IMR-90 (cell line): Measurements from ENCODE around the gene ARV1. TPM values are rescaled to one million over a fixed set of nuclear protein-coding genes. Genes with fewer than 3 reads are reported as not detected.

ENCODE experiments used
- ATAC-seq: fragments of 200-7000 bp; cut with Tn5 transposase; 2 replicates; pipeline ENCODE4 v1.9.1; 2020; ENCODE audit warnings: low read depth, mild to moderate bottlenecking, moderate library complexity
- BruUV-seq: library from RNA; stranded (reverse); fragments of 400-500 nt; replicated peaks from 2 replicates; lab custom pipeline; 2021; lab: Mats Ljungman, UMichigan
- CTCF ChIA-PET: fragments of 300-600 bp; formaldehyde crosslinking; extraction: SDS; loops from one replicate; lab custom pipeline; 2021; ENCODE audit warnings: antibody characterized with exemption; lab: Yijun Ruan, JAX
- POLR2A ChIA-PET: fragments of 300-600 bp; sonication (Branson Sonifier 250); formaldehyde crosslinking; loops from one replicate; lab custom pipeline; 2022; ENCODE audit warnings: antibody characterized with exemption; ENCODE audit not compliant: unreplicated experiment; lab: Charles Lee
- DNase-seq: peaks from one replicate; pipeline ENCODE4 v3.0.0; 2013
- H2AFZ ChIP-seq: replicated peaks from 2 replicates; pipeline ENCODE3; 2013; ENCODE audit warnings: low read length, mild to moderate bottlenecking; ENCODE audit not compliant: poor library complexity
- H2AK5ac ChIP-seq: 2 replicates; pipeline ENCODE4 v1.6.1; 2013; ENCODE audit warnings: low read depth, low read length, inconsistent platforms
- H2AK9ac ChIP-seq: replicated peaks from 2 replicates; pipeline ENCODE3; 2013; ENCODE audit warnings: mild to moderate bottlenecking, low read depth, low read length, moderate library complexity; ENCODE audit not compliant: poor library complexity
- H2BK120ac ChIP-seq: 2 replicates; pipeline ENCODE4 v1.6.1; 2013; ENCODE audit warnings: low read depth, low read length, inconsistent platforms
- H2BK15ac ChIP-seq: 3 replicates; pipeline ENCODE4 v1.6.1; 2013; ENCODE audit warnings: low read depth, low read length, inconsistent platforms
- H2BK20ac ChIP-seq: 2 replicates; pipeline ENCODE4 v1.6.1; 2013; ENCODE audit warnings: low read depth, mild to moderate bottlenecking, inconsistent platforms, low read length, moderate library complexity
- H2BK5ac ChIP-seq: 2 replicates; pipeline ENCODE4 v1.6.1; 2013; ENCODE audit warnings: mild to moderate bottlenecking, low read depth, low read length, inconsistent platforms; ENCODE audit not compliant: poor library complexity, severe bottlenecking
- H3K14ac ChIP-seq: replicated peaks from 2 replicates; pipeline ENCODE4 v1.6.1; 2013; ENCODE audit warnings: low read depth, low read length, inconsistent platforms
- H3K18ac ChIP-seq: 2 replicates; pipeline ENCODE4 v1.6.1; 2013; ENCODE audit warnings: low read depth, low read length, control low read depth
- H3K23ac ChIP-seq: 2 replicates; pipeline ENCODE4 v1.6.1; 2013; ENCODE audit warnings: low read depth, low read length, inconsistent platforms
- H3K27ac ChIP-seq: 2 replicates; pipeline ENCODE4 v1.5.1; 2013; ENCODE audit warnings: mild to moderate bottlenecking, control low read depth, low read length; ENCODE audit not compliant: insufficient read depth
- H3K27me3 ChIP-seq: 2 replicates; pipeline ENCODE4 v1.6.1; 2013; ENCODE audit warnings: low read length; ENCODE audit not compliant: control insufficient read depth, insufficient read depth
- H3K36me3 ChIP-seq: 2 replicates; pipeline ENCODE4 v1.6.1; 2013; ENCODE audit warnings: low read length, mixed read lengths; ENCODE audit not compliant: control insufficient read depth, insufficient read depth
- H3K4ac ChIP-seq: 2 replicates; pipeline ENCODE4 v1.6.1; 2013; ENCODE audit warnings: low read depth, low read length, inconsistent platforms
- H3K4me1 ChIP-seq: 2 replicates; pipeline ENCODE4 v1.6.1; 2013; ENCODE audit warnings: low read length, mixed read lengths; ENCODE audit not compliant: control insufficient read depth, insufficient read depth
- H3K4me2 ChIP-seq: 2 replicates; pipeline ENCODE4 v1.6.1; 2013; ENCODE audit warnings: low read depth, mild to moderate bottlenecking, control low read depth, low read length, moderate library complexity
- H3K4me3 ChIP-seq: 2 replicates; pipeline ENCODE4 v1.5.1; 2013; ENCODE audit warnings: low read depth, mild to moderate bottlenecking, control low read depth, low read length, moderate library complexity; ENCODE audit not compliant: insufficient read depth
- H3K56ac ChIP-seq: 2 replicates; pipeline ENCODE4 v1.6.1; 2013; ENCODE audit warnings: low read length, inconsistent platforms; ENCODE audit not compliant: insufficient read depth; ENCODE audit errors: extremely low read depth
- H3K79me1 ChIP-seq, 2 experiments: 2 replicates each; pipeline ENCODE4 v1.6.1; 2013; ENCODE audit warnings: low read length in 2 of 2, inconsistent platforms in 1 of 2, low read depth in 1 of 2
- H3K9ac ChIP-seq: 2 replicates; pipeline ENCODE4 v1.6.1; 2013; ENCODE audit warnings: low read depth, low read length, control low read depth
- H3K9me1 ChIP-seq: 2 replicates; pipeline ENCODE4 v1.6.1; 2013; ENCODE audit warnings: low read length, inconsistent platforms; ENCODE audit not compliant: insufficient read depth
- H3K9me3 ChIP-seq: 2 replicates; pipeline ENCODE4 v1.6.1; 2013; ENCODE audit warnings: low read length; ENCODE audit not compliant: control insufficient read depth, insufficient read depth
- H4K20me1 ChIP-seq: 2 replicates; pipeline ENCODE4 v1.6.1; 2013; ENCODE audit warnings: low read length, inconsistent platforms; ENCODE audit not compliant: insufficient read depth
- H4K5ac ChIP-seq: 2 replicates; pipeline ENCODE4 v1.6.1; 2013; ENCODE audit warnings: mild to moderate bottlenecking, low read depth, low read length, control low read depth
- H4K8ac ChIP-seq, 2 experiments: 2 replicates each; pipeline ENCODE4 v1.6.1; 2013; ENCODE audit warnings: low read depth in 2 of 2, low read length in 2 of 2, control low read depth in 1 of 2, inconsistent platforms in 1 of 2
- H4K91ac ChIP-seq: 2 replicates; pipeline ENCODE4 v1.6.1; 2013; ENCODE audit warnings: low read depth, low read length, inconsistent platforms; ENCODE audit not compliant: insufficient read depth
- CEBPB ChIP-seq: IDR thresholded peaks from 2 replicates; pipeline ENCODE4 v1.6.1; 2012; ENCODE audit warnings: low read depth, low read length, improper control_type of control experiment
- CTCF ChIP-seq: conservative IDR thresholded peaks from 2 replicates; pipeline ENCODE4 v1.5.1; 2012; ENCODE audit warnings: mild to moderate bottlenecking, low read depth, low read length, improper control_type of control experiment
- FOS ChIP-seq: fragments of 150-350 bp; IDR thresholded peaks from 2 replicates; pipeline ENCODE4 v1.6.1; 2016; ENCODE audit warnings: low read depth, low read length
- NFE2L2 ChIP-seq: fragments of 150-350 bp; IDR thresholded peaks from 2 replicates; pipeline ENCODE4 v1.6.1; 2016; ENCODE audit warnings: low read depth, mild to moderate bottlenecking, low read length
- POLR2A ChIP-seq: IDR thresholded peaks from 2 replicates; pipeline ENCODE4 v1.6.1; 2012; ENCODE audit warnings: mild to moderate bottlenecking, low read depth, low read length
- RCOR1 ChIP-seq: IDR thresholded peaks from 2 replicates; pipeline ENCODE4 v1.6.1; 2012; ENCODE audit warnings: mild to moderate bottlenecking, low read length, improper control_type of control experiment; ENCODE audit not compliant: insufficient replicate concordance
- SMC3 ChIP-seq: fragments of 150-350 bp; IDR thresholded peaks from 2 replicates; pipeline ENCODE4 v1.6.1; 2016; ENCODE audit warnings: low read depth, mild to moderate bottlenecking, antibody characterized with exemption, low read length, moderate library complexity
- USF2 ChIP-seq: fragments of 150-350 bp; IDR thresholded peaks from 2 replicates; pipeline ENCODE4 v1.6.1; 2017; ENCODE audit warnings: mild to moderate bottlenecking, antibody characterized with exemption, low read length, low read depth
- WGBS, 2 experiments: methylation state at CpG; one replicate each; pipeline versions ENCODE4 v1.1.5 to v1.1.7; 2013; ENCODE audit warnings: missing lambda C conversion rate in 2 of 2; ENCODE audit not compliant: insufficient read length in 1 of 2; ENCODE audit errors: extremely low coverage in 2 of 2; 5-methylcytosine and 5-hydroxymethylcytosine counted together
- dilution Hi-C: fragments of 300-500 bp; cut with HindIII; formaldehyde crosslinking; loops from one replicate; pipeline ENCODE4 v1.14.3; 2018; ENCODE audit warnings: low sequenced_read_pairs; ENCODE audit not compliant: unreplicated experiment
- in situ Hi-C: fragments of 300-500 bp; cut with MboI; formaldehyde crosslinking; loops from 3 replicates; pipeline ENCODE4 v1.14.3; 2019; ENCODE audit warnings: low sequenced_read_pairs, inconsistent platforms, mixed read lengths
- intact Hi-C: fragments of 100-400 bp; cut with micrococcal nuclease; formaldehyde crosslinking; loops from 2 replicates; pipeline ENCODE4 v1.10.0; 2022
- polyA plus RNA-seq, 3 experiments: library from polyadenylated mRNA; depleted of rRNA; stranded (reverse); fragments of >200 nt; gene quantifications; 2 replicates each; pipeline ENCODE4 v1.2.3, GENCODE V29; 2012; ENCODE audit warnings: low replicate concordance in 1 of 3
- total RNA-seq: library from RNA; depleted of rRNA; stranded (reverse); fragments of >200 nt; gene quantifications from 2 replicates; pipeline ENCODE4 v1.2.3, GENCODE V29; 2012

Gene ARV1
- total and polyA plus RNA-seq, 2 of the 4 experiments (the other 2 are of a cell fraction), result 19.0 to 22.9 TPM

- no TSS peak for BruUV-seq
- no peak overlapping the region for H4K91ac ChIP-seq
Observed at GRCh38 chr1:231026576-231026975, 47.7 kb downstream of the ARV1 start.

More at GRCh38 chr1:231026576-231026975, 47.7 kb downstream of the ARV1 start:
- H3K36me3 ChIP-seq, result no peaks in the 10 kb centered on the region; the same call in 1 of the 2 replicates
- no peak overlapping the region for H3K27ac ChIP-seq
- no peak overlapping the region for H3K23ac ChIP-seq
- H3K79me1 ChIP-seq, result peaks cover 0 to 5% of the 10 kb centered on the region in 2 experiments; a peak in 1 of 4 replicates
- no peak overlapping the region for H3K4me3 ChIP-seq
- H3K4me1 ChIP-seq, result no peaks in the 10 kb centered on the region; the same call in 1 of the 2 replicates
- no peak overlapping the region for H2AK9ac ChIP-seq
- no peak overlapping the region for H3K56ac ChIP-seq
- no peaks in the 10 kb centered on the region for H3K27me3 ChIP-seq
- H4K20me1 ChIP-seq, result no peaks in the 10 kb centered on the region; the same call in 1 of the 2 replicates
- WGBS, 2 experiments, result no CpG with 5 or more reads among the region's 6 CpGs
- H3K9me3 ChIP-seq, result no peaks in the 10 kb centered on the region
- no peak overlapping the region for H2AK5ac ChIP-seq
- in situ Hi-C loops (no loop called here), intact Hi-C loops (no loop called here), dilution Hi-C loops (no loop called here)
- H2BK15ac ChIP-seq, result no peak overlapping the region
- H3K4ac ChIP-seq, result no peak overlapping the region
- DNase-seq, result no peak
- no peak overlapping the region for H4K5ac ChIP-seq
- H2BK20ac ChIP-seq, result no peak overlapping the region
- H2BK120ac ChIP-seq, result no peak overlapping the region
- H4K8ac ChIP-seq, result no peak overlapping the region
- no peak for TF ChIP-seq RCOR1
- TF ChIP-seq POLR2A, result no peak
- no peak for TF ChIP-seq USF2
- TF ChIP-seq SMC3, result no peak
- no peak for TF ChIP-seq CTCF
- no peak for TF ChIP-seq CEBPB
- no peak for TF ChIP-seq NFE2L2
- TF ChIP-seq FOS, result no peak
- ChIA-PET CTCF (no interaction called here), POLR2A (no interaction called here)
- no peak overlapping the region for H3K9ac ChIP-seq
- H3K14ac ChIP-seq, result no peak overlapping the region
- peaks cover 6% of the 10 kb centered on the region; the same call in 1 of the 2 replicates for H3K9me1 ChIP-seq
- H2AFZ ChIP-seq, result no peak overlapping the region
- no peak overlapping the region for H2BK5ac ChIP-seq
- no peak for ATAC-seq
- H3K18ac ChIP-seq, result no peak overlapping the region
- H3K4me2 ChIP-seq, result no peak overlapping the region
